Panc1 (cell line): ENCODE results near the gene FAM107B. TPM values are rescaled to one million over a fixed set of nuclear protein-coding genes. Genes with fewer than 3 reads are reported as not detected.
A peak's percentile ranks its signal among the peaks of the same experiment; 100 is the strongest.

Experiments
- ATAC-seq: fragments of 200-7000 bp; cut with Tn5 transposase; 2 replicates; pipeline ENCODE4 v1.9.1; 2020; ENCODE audit warnings: mild to moderate bottlenecking, moderate library complexity
- BruUV-seq: library from RNA; stranded (reverse); fragments of 400-500 nt; replicated peaks from 2 replicates; lab custom pipeline; 2021; lab: Mats Ljungman, UMichigan
- CTCF ChIA-PET: fragments of 300-600 bp; sonication (Branson Sonifier 250); formaldehyde crosslinking; loops from one replicate; lab custom pipeline; 2022; ENCODE audit warnings: antibody characterized with exemption; lab: Charles Lee
- POLR2A ChIA-PET: fragments of 300-600 bp; sonication (Branson Sonifier 250); formaldehyde crosslinking; loops from one replicate; lab custom pipeline; 2022; ENCODE audit warnings: antibody characterized with exemption; lab: Charles Lee
- DNase-seq: peaks from one replicate; pipeline ENCODE4 v3.0.0-alpha.2; 2010; ENCODE audit warnings: low read depth, low spot score
- H3K27ac ChIP-seq: 2 replicates; pipeline ENCODE4 v1.5.1; 2011; ENCODE audit warnings: mild to moderate bottlenecking, low read length, inconsistent platforms
- H3K27me3 ChIP-seq: fragments of 200-500 bp; sonication (Bioruptor generic); 2 replicates; pipeline ENCODE4 v1.6.0; 2014; ENCODE audit warnings: low read length, inconsistent platforms; ENCODE audit not compliant: control insufficient read depth, insufficient read depth
- H3K36me3 ChIP-seq: fragments of 200-500 bp; sonication (Bioruptor generic); 2 replicates; pipeline ENCODE4 v1.5.1; 2014; ENCODE audit warnings: inconsistent platforms, mild to moderate bottlenecking, low read length, moderate library complexity; ENCODE audit not compliant: control insufficient read depth, insufficient read depth
- H3K4me1 ChIP-seq: 2 replicates; pipeline ENCODE4 v1.5.1; 2011; ENCODE audit warnings: inconsistent platforms, mild to moderate bottlenecking, low read length, moderate library complexity; ENCODE audit not compliant: control insufficient read depth, insufficient read depth
- H3K4me3 ChIP-seq, 2 experiments: 2 replicates each; pipeline ENCODE4 v1.5.1; 2011 to 2012; ENCODE audit warnings: low read depth in 2 of 2, low read length in 2 of 2, mild to moderate bottlenecking in 2 of 2, inconsistent platforms in 1 of 2, moderate library complexity in 1 of 2
- H3K9me3 ChIP-seq: fragments of 200-500 bp; sonication (Bioruptor generic); 2 replicates; pipeline ENCODE4 v1.5.1; 2014; ENCODE audit warnings: low read depth, mild to moderate bottlenecking, inconsistent platforms, low read length, moderate library complexity; ENCODE audit not compliant: control insufficient read depth, insufficient read depth
- CTCF ChIP-seq: fragments of 450-650 bp; IDR thresholded peaks from 2 replicates; pipeline ENCODE4 v1.5.1; 2017; ENCODE audit warnings: mild to moderate bottlenecking
- POLR2AphosphoS5 ChIP-seq: IDR thresholded peaks from 2 replicates; pipeline ENCODE4 v1.6.1; 2012; ENCODE audit warnings: mild to moderate bottlenecking, low read depth, low read length, moderate library complexity
- REST ChIP-seq, 2 experiments: IDR thresholded peaks; 2 replicates each; pipeline ENCODE4 v1.6.1; 2011 to 2012; ENCODE audit warnings: low read depth in 2 of 2, control low read depth in 1 of 2, low read length in 1 of 2, mild to moderate bottlenecking in 1 of 2, moderate library complexity in 1 of 2; ENCODE audit not compliant: insufficient read depth in 1 of 2
- SIN3A ChIP-seq: IDR thresholded peaks from 2 replicates; pipeline ENCODE4 v1.6.1; 2012; ENCODE audit warnings: low read depth, mild to moderate bottlenecking, low read length, moderate library complexity, borderline replicate concordance; ENCODE audit not compliant: insufficient read depth
- TCF7L2 ChIP-seq: IDR thresholded peaks from 2 replicates; pipeline ENCODE4 v1.6.1; 2011; ENCODE audit warnings: mild to moderate bottlenecking, low read depth, low read length, inconsistent platforms
- in situ Hi-C: cut with HindIII; loops from 2 replicates; pipeline ENCODE4 v1.10.0; 2016; ENCODE audit warnings: low sequenced_read_pairs, low pct_unique_long_range_greater_than_20kb
- intact Hi-C: fragments of 100-400 bp; cut with micrococcal nuclease; formaldehyde crosslinking; loops from one replicate; pipeline ENCODE4 v1.10.0; 2022; ENCODE audit not compliant: unreplicated experiment
- total RNA-seq: library from RNA; stranded (reverse); gene quantifications from one replicate; pipeline ENCODE4 v1.2.1, GENCODE V29; 2021; ENCODE audit not compliant: unreplicated experiment

The FAM107B gene
- total RNA-seq, 1 experiment from 2014 or later = 13.4 TPM

GRCh38 chr10:14605231-14605925, 169.3 kb downstream of the FAM107B start:
- Histone ChIP-seq H3K4me1 (0 out of 2 replicates have a peak, but pooled peaks cover 4% of the 10 kb centered on the region), H3K36me3 (no peaks in the 10 kb centered on the region; the same call in 1 of the 2 replicates), H3K27me3 (0 out of 2 replicates have a peak, but pooled peaks cover 4% of the 10 kb centered on the region), H3K27ac (no peak overlapping the region), H3K4me3 (peak overlapping the region; percentile 47 to 56; a peak in 3 of 4 replicates), H3K9me3 (no peaks in the 10 kb centered on the region)
- DNase-seq (no peak), ATAC-seq (peak; percentile 43; the same call in 1 of the 2 replicates)
- in situ Hi-C loops (no loop called here), intact Hi-C loops (no loop called here)
- TF ChIP-seq CTCF = no peak
- TF ChIP-seq POLR2AphosphoS5 = no peak
- no peak for TF ChIP-seq SIN3A
- no peak for TF ChIP-seq TCF7L2
- TF ChIP-seq REST (IDR thresholded peaks at IDR 0.05; ENCODE audit: insufficient read depth in 1 of 2, low read depth in 2 of 2, low read length in 1 of 2) = no peak
- CTCF ChIA-PET = no interaction called here
- POLR2A ChIA-PET = no interaction called here
- BruUV-seq = no TSS peak

DNA sequence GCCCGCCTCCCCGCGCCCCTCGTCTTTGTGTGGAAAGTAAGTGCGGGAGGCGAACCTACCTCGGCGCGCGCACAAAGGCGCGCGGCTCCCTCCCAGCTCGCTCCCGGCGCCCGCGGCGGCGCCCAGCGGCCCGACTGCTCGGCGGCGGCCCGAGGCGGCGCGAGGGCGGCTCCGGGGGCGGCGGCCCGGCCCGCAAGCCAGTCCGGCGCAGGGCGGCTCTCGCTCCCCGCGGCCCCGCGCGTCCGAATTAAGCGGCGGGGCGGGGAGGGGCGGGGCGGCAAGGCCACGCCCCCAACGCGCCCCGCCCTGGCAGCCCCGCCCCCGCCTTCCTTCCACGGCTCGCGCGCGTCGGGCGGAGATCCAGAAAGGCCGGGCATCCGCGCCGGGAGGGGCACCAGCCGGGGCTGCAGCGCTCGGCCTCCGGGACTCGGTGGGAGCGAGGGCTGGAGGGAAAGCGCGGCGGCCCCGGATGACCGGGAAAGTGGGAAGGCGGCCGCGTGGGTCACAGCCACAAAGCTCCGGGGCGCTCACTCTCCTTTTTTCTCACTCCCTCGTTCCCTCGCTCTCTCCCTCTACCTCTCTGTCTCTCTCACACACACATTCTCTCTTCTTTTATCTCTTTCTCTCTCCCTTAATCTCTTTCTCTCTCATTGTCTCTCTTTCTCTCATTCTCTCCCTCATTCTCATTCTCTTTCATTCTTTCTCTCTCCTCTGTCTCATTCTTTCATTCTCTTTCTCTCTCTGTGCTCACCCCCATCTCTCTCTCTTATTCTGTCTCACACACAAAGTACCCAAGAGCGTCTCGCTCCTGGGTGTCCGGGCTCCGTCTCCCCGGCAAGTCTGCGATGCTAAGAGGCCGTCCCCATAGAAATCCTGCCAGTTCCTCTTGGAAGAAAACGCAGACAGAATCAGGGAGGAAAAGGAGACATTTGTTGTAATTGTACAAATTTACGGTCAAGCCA, 170.2 kb downstream of the FAM107B start:
- CTCF ChIA-PET = no interaction called here
- in situ Hi-C loops (no loop called here), intact Hi-C loops (no loop called here)
- BruUV-seq = no TSS peak
- Histone ChIP-seq H3K27me3 (0 out of 2 replicates have a peak, but pooled peaks cover 4% of the 10 kb centered on the region), H3K36me3 (no peaks in the 10 kb centered on the region; the same call in 1 of the 2 replicates), H3K9me3 (no peaks in the 10 kb centered on the region), H3K4me3 (peak overlapping the region; percentile 47 to 56), H3K27ac (no peak overlapping the region), H3K4me1 (0 out of 2 replicates have a peak, but pooled peaks cover 4% of the 10 kb centered on the region)
- ATAC-seq = peak; percentile 84
- POLR2A ChIA-PET = no interaction called here
- no peak for DNase-seq
- TF ChIP-seq POLR2AphosphoS5 = no peak
